HepG2 (cell line): ENCODE results near the gene ZNF813. TPM values are rescaled to one million over a fixed set of nuclear protein-coding genes. Genes with fewer than 3 reads are reported as not detected.

ENCODE experiments used
- ATAC-seq: fragments of 200-7000 bp; cut with Tn5 transposase; 3 replicates; pipeline ENCODE4 v1.9.1; 2020; ENCODE audit warnings: mild to moderate bottlenecking, moderate library complexity
- BruUV-seq: library from RNA; stranded (reverse); fragments of 400-500 nt; replicated peaks from 2 replicates; lab custom pipeline; 2021; lab: Mats Ljungman, UMichigan
- CTCF ChIA-PET: fragments of 300-600 bp; formaldehyde crosslinking; extraction: SDS; loops from one replicate; lab custom pipeline; 2021; ENCODE audit warnings: low total read pairs, inconsistent platforms, low intra/inter-chr PET ratio; lab: Yijun Ruan, JAX
- POLR2A ChIA-PET: fragments of 350-600 bp; sonication (Branson Sonifier 250); formaldehyde crosslinking; loops from one replicate; lab custom pipeline; 2020; ENCODE audit warnings: antibody characterized with exemption, inconsistent platforms; lab: Yijun Ruan, JAX
- DNase-seq: peaks from one replicate; pipeline ENCODE4 v3.0.0-alpha.2; 2015; ENCODE audit warnings: low spot score
- FAIRE-seq: peaks from 3 replicates; lab custom pipeline; 2011; peaks lifted over from hg19 to GRCh38; lab: Jason Lieb, UNC
- H2AFZ ChIP-seq: one replicate; pipeline ENCODE4 v1.6.1; 2011; ENCODE audit warnings: low read length, inconsistent platforms
- H3K27ac ChIP-seq: fragments of 300-600 bp; 3 replicates; pipeline ENCODE4 v1.8.0; 2011; ENCODE audit warnings: mixed run types, mild to moderate bottlenecking, mixed read lengths, low read length, inconsistent platforms; ENCODE audit not compliant: insufficient read depth; ENCODE audit errors: extremely low read length
- H3K27me3 ChIP-seq, 2 experiments: fragments of 200-600 bp in 1 of 2; 2 replicates in 1 of 2; 3 replicates in 1 of 2; pipeline versions ENCODE4 v1.6.0 to v1.8.0; 2011; ENCODE audit warnings: low read length in 2 of 2, mild to moderate bottlenecking in 2 of 2, moderate library complexity in 2 of 2, inconsistent platforms in 1 of 2; ENCODE audit not compliant: insufficient read depth in 2 of 2, control insufficient read depth in 1 of 2
- H3K36me3 ChIP-seq, 2 experiments: fragments of 200-600 bp in 1 of 2; replicated peaks in 1 of 2; 2 replicates in 1 of 2; 3 replicates in 1 of 2; pipeline versions ENCODE4 v1.5.1 to v1.8.0; 2011; ENCODE audit warnings: low read length in 2 of 2, inconsistent platforms in 1 of 2; ENCODE audit not compliant: insufficient read depth in 2 of 2, control insufficient read depth in 1 of 2
- H3K4me1 ChIP-seq: 2 replicates; pipeline ENCODE4 v1.5.1; 2012; ENCODE audit warnings: low read length, inconsistent platforms; ENCODE audit not compliant: insufficient read depth
- H3K4me2 ChIP-seq: 2 replicates; pipeline ENCODE4 v1.6.0; 2011; ENCODE audit warnings: low read depth, low read length, inconsistent platforms
- H3K4me3 ChIP-seq, 3 experiments: fragments of 200-600 bp in 1 of 3; sonication (generic), shearing (Covaris generic) in 1 of 3; replicated peaks in 1 of 3; 2 replicates each; pipeline ENCODE4 v1.5.1; 2011 to 2016; ENCODE audit warnings: low read length in 3 of 3, inconsistent platforms in 2 of 3, low read depth in 2 of 3, mild to moderate bottlenecking in 2 of 3, control low read depth in 1 of 3, mixed read lengths in 1 of 3; ENCODE audit not compliant: insufficient read depth in 1 of 3
- H3K79me2 ChIP-seq: one replicate; pipeline ENCODE4 v1.6.1; 2011; ENCODE audit warnings: low read length, inconsistent platforms; ENCODE audit not compliant: insufficient read depth
- H3K9ac ChIP-seq: 2 replicates; pipeline ENCODE4 v1.6.0; 2011; ENCODE audit warnings: mild to moderate bottlenecking, low read depth, low read length, inconsistent platforms; ENCODE audit not compliant: insufficient read depth
- H3K9me3 ChIP-seq: 2 replicates; pipeline ENCODE4 v1.5.1; 2012; ENCODE audit warnings: mild to moderate bottlenecking, low read length
- H4K20me1 ChIP-seq: 2 replicates; pipeline ENCODE4 v1.6.0; 2011; ENCODE audit warnings: inconsistent platforms, mild to moderate bottlenecking, low read length, moderate library complexity; ENCODE audit not compliant: insufficient read depth
- MAX ChIP-seq: IDR thresholded peaks from 2 replicates; pipeline ENCODE4 v1.6.1; 2012; ENCODE audit warnings: inconsistent platforms
- SNRNP70 ChIP-seq: fragments of 200-400 bp; formaldehyde crosslinking; IDR thresholded peaks from 2 replicates; pipeline ENCODE4 v1.6.1; 2017; ENCODE audit warnings: mild to moderate bottlenecking, low read depth, low read length, moderate library complexity
- TRAFD1 ChIP-seq: sonication (generic); formaldehyde crosslinking; IDR thresholded peaks from 2 replicates; pipeline ENCODE4 v1.5.1; 2020; ENCODE audit warnings: missing genetic modification reagents, mild to moderate bottlenecking, borderline replicate concordance
- ZBTB38 ChIP-seq: sonication (generic); formaldehyde crosslinking; IDR thresholded peaks from 2 replicates; pipeline ENCODE4 v1.5.1; 2020; ENCODE audit warnings: mild to moderate bottlenecking, missing genetic modification reagents
- whole genome bisulfite sequencing: methylation state at CpG from one replicate; pipeline ENCODE4 v1.1.6; 2017; ENCODE audit warnings: low lambda C conversion rate; 5-methylcytosine and 5-hydroxymethylcytosine counted together
- in situ Hi-C: cut with HindIII; loops from 2 replicates; pipeline ENCODE4 v1.10.0; 2017; ENCODE audit warnings: low pct_unique_long_range_greater_than_20kb; ENCODE audit not compliant: extremely low pct_ligation_motif_present
- intact Hi-C: fragments of 100-400 bp; cut with micrococcal nuclease; formaldehyde crosslinking; loops from one replicate; pipeline ENCODE4 v1.10.0; 2022; ENCODE audit not compliant: unreplicated experiment
- polyA plus RNA-seq, 8 experiments: library from polyadenylated mRNA; depleted of rRNA in 3 of 8; stranded (reverse) in 7 of 8; unstranded in 1 of 8; fragments of >200 nt; fragmentation: Illumina TruSeq in 4 of 8; extraction: Trizol in 4 of 8; gene quantifications; 2 replicates each; pipeline versions ENCODE4 v1.2.1 to v1.2.3, GENCODE V29; 2011 to 2016; ENCODE audit warnings: low read depth in 4 of 8, missing spikeins in 1 of 8, mixed read lengths in 1 of 8; ENCODE audit not compliant: insufficient read depth in 1 of 8
- total RNA-seq, 5 experiments: library from RNA; depleted of rRNA; stranded (reverse); fragments of >200 nt; fragmentation: Illumina TruSeq; extraction: Trizol; gene quantifications; 2 replicates each; pipeline ENCODE4 v1.2.3, GENCODE V29; 2016; ENCODE audit warnings: low read depth in 1 of 5
- TF ChIP-seq, protein P1 (sequence below): sonication (generic); formaldehyde crosslinking; IDR thresholded peaks from 2 replicates; pipeline ENCODE4 v1.4.0; 2020; ENCODE audit warnings: missing genetic modification reagents, mild to moderate bottlenecking, borderline replicate concordance

Gene ZNF813
- total and polyA plus RNA-seq, 2 of the 13 experiments (the other 11 are each of a cell fraction or from before 2014, with no cell fraction given): 2.1 to 8.9 TPM

DNA sequence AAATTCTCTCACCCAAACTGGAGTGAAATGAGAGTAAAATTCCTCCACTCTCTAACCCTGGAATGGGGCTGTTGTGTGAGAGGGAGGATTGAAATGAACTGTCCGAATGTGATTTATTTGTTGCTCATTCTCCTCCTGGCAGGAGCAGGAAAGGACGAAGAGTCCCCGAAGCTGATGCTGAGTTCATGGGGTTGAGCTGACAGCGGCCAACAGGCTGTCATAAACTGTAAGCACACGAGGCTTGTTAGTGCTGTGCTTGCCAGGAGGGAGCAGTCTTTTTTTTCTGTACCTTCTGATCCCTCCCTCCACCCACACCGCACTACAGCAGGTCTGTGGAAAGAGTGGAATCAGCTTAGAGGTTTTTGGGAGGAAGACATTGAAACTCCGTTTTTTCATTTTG lies 37.4 kb downstream of the ZNF813 start (continued):
- TF ChIP-seq, protein P1, sequence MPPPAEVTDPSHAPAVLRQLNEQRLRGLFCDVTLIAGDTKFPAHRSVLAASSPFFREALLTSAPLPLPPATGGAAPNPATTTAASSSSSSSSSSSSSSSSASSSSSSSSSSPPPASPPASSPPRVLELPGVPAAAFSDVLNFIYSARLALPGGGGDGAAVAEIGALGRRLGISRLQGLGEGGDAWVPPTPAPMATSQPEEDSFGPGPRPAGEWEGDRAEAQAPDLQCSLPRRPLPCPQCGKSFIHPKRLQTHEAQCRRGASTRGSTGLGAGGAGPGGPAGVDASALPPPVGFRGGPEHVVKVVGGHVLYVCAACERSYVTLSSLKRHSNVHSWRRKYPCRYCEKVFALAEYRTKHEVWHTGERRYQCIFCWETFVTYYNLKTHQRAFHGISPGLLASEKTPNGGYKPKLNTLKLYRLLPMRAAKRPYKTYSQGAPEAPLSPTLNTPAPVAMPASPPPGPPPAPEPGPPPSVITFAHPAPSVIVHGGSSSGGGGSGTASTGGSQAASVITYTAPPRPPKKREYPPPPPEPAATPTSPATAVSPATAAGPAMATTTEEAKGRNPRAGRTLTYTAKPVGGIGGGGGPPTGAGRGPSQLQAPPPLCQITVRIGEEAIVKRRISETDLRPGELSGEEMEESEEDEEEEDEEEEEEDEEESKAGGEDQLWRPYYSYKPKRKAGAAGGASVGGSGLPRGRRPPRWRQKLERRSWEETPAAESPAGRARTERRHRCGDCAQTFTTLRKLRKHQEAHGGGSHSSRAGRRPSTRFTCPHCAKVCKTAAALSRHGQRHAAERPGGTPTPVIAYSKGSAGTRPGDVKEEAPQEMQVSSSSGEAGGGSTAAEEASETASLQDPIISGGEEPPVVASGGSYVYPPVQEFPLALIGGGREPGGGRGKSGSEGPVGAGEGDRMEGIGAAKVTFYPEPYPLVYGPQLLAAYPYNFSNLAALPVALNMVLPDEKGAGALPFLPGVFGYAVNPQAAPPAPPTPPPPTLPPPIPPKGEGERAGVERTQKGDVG (CRISPR knock-in tag): peak; percentile 54; the same call in 1 of the 2 replicates
- TF ChIP-seq MAX (peak; percentile 78), TRAFD1 (CRISPR knock-in tag) (no peak)

- peaks cover 69% of the 10 kb centered on the region for H3K4me1 ChIP-seq
- H3K27me3 ChIP-seq: no peaks in the 10 kb centered on the region
- TF ChIP-seq ZBTB38 (CRISPR knock-in tag) (peak; percentile 58; the same call in 1 of the 2 replicates), SNRNP70 (no peak)
- ATAC-seq: no peak
- in situ Hi-C loops (no loop called here), intact Hi-C loops (no loop called here)
- H4K20me1 ChIP-seq: no peaks in the 10 kb centered on the region
- FAIRE-seq: no peak
- peak overlapping the region; percentile 80; the same call in 1 of the 2 replicates for H3K4me2 ChIP-seq
- H3K79me2 ChIP-seq: peaks cover 2% of the 10 kb centered on the region
- H3K9ac ChIP-seq: peak overlapping the region; percentile 70; the same call in 1 of the 2 replicates
- H3K9me3 ChIP-seq: no peaks in the 10 kb centered on the region
- 92% methylated on average over 3 of the region's 8 CpGs for WGBS
- no peak overlapping the region for H3K4me3 ChIP-seq
- POLR2A ChIA-PET: interaction anchor here (1.7 to 1.8 kb wide), 2 partner anchors 10 to 14 kb away, joined by 5 to 6 read pairs; no protein-coding TSS in a partner anchor
- no peaks in the 10 kb centered on the region for H3K36me3 ChIP-seq
- H2AFZ ChIP-seq: no peak overlapping the region
- no TSS peak for BruUV-seq
- peak overlapping the region; percentile 96 for H3K27ac ChIP-seq
- CTCF ChIA-PET: no interaction called here
- DNase-seq: no peak
Observed at GRCh38 chr19:53506728-53507127, 39.2 kb downstream of the ZNF813 start.
